ENCODE measurements around the gene VPS18.
A peak's percentile ranks its signal among the peaks of the same experiment; 100 is the strongest.
"Not testable (repeated sequence)": the region's sequence is repeated elsewhere in the genome, so short reads cannot be mapped to it uniquely, and the experiment has no call there.

The VPS18 gene

DNA sequence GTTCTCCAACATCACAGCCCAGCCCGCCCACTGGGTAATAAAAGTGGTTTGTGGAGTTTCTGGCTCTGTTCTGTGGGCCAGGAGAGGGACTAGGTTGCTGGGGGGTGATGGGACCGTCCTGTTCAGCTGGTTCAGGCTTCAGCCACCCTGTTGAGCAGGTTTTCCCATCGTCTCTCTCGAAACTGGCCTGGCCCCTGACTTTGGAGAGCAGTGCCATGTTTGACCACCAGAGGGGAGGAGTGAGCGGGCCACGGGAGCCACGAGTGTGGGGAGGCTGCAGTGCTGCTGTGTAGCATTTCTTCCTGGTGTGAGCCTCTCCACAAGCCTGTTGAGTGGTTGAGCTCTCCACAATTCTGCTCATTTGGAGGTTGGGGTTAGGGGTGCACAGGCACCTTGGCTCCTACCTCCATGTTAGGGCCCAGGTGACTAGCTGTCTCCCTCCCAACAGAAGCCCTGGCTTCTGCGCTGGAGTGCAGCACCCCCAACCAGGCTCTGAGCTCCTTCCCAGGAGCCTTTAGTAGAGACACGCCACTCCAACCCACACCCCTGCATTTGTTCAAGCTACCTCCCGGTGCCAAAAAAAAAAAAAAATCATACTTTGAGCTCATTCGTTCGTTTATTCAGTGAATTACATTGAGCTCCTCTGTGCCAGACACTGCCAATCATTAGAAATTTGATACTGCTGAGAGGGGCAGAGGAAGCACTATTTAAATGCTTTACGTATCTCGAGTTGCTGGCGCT, 36.5 kb upstream of the VPS18 start:
- H3K4me3 ChIP-seq (ENCODE audit: control insufficient read depth, low read depth, low read length): no peak overlapping the region
- no peak for DNase-seq (ENCODE audit: low read depth)
- TF ChIP-seq, protein P1, sequence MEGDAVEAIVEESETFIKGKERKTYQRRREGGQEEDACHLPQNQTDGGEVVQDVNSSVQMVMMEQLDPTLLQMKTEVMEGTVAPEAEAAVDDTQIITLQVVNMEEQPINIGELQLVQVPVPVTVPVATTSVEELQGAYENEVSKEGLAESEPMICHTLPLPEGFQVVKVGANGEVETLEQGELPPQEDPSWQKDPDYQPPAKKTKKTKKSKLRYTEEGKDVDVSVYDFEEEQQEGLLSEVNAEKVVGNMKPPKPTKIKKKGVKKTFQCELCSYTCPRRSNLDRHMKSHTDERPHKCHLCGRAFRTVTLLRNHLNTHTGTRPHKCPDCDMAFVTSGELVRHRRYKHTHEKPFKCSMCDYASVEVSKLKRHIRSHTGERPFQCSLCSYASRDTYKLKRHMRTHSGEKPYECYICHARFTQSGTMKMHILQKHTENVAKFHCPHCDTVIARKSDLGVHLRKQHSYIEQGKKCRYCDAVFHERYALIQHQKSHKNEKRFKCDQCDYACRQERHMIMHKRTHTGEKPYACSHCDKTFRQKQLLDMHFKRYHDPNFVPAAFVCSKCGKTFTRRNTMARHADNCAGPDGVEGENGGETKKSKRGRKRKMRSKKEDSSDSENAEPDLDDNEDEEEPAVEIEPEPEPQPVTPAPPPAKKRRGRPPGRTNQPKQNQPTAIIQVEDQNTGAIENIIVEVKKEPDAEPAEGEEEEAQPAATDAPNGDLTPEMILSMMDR (IDR thresholded peaks at IDR 0.05; ENCODE audit: control insufficient read depth, insufficient read depth, low read depth, low read length, missing control alignments): peak; percentile 99

DNA sequence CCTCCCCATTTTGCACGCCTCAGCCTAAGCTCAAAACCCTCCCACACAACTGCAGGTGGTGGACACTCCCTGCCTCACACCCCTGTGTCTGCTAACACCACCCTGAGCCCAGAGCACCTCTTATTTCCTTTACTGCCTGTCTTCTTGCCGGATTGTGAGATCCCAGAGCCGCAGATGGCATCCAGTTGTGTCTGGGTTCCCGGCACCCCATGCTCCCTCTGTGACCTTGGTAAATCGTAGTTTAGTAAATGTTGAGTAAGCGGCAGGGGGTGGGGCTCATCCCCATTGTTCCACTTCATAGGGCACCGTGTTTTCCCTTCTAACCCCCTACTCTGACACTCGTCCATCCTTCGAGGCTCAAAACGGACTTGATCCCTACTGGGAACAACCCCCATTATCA, 35.5 kb upstream of the VPS18 start:
- H3K4me3 ChIP-seq (ENCODE audit: control insufficient read depth, low read depth, low read length): no peak overlapping the region
- TF ChIP-seq, protein P1 (IDR thresholded peaks at IDR 0.05; ENCODE audit: control insufficient read depth, insufficient read depth, low read depth, low read length, missing control alignments): no peak
- no peak for DNase-seq (ENCODE audit: low read depth)

DNA sequence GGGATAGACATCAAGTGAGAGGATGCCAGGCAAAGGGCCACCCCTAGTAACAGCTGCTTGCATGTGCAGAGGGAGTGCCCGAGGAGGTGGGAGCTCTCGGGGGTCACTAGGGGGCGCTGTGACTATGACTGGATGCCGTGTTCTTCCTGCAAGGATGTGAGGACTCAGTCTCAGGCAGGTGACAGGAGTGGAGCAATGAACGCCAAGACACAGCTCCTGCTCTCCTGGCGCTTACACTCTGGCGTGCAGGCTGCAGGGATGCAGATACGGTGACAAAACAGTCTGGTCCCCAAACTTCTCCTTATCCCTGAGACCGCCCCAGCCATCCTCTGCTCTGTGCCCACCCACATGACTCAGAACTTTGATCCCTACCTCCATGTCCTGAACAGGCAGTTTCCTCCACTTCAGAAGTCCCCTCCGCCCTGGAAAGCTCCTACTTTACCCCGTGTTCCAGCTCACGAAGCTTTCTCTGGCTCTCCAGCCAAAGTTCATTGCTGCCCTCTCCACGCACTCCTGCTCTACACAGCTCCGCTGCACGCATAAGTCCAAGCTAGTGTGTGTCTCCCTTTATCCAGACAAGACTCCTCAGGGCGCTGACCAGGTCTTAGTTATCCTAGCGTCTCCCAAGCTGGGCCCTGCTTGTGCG, 34.9 kb upstream of the VPS18 start:
- TF ChIP-seq, protein P1 (IDR thresholded peaks at IDR 0.05; ENCODE audit: control insufficient read depth, insufficient read depth, low read depth, low read length, missing control alignments): peak; percentile 88
- DNase-seq (ENCODE audit: low read depth): no peak

DNA sequence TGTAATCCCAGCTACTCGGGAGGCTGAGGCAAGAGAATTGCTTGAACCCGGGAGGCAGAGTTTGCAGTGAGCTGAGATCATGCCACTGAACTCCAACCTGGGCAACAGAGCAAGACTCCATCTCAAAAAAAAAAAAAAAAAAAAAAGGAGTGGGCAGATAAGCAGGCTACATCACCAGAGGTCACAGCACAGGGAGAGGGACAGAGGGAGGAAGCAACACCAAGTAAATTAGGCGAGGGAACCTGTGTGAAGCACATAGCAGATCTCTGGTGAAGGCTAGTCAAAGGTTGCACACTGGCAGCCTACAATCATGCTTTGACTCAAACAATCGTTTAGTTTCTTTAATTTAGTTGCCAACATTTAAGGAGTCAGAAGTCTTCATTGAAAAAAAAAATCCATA, 33.1 kb upstream of the VPS18 start:
- not testable (repeated sequence) for DNase-seq (ENCODE audit: low read depth); H3K4me3 ChIP-seq (ENCODE audit: control insufficient read depth, low read depth, low read length)

More for the DNA sequence above, 34.9 kb upstream of the VPS18 start:
- H3K4me3 ChIP-seq (ENCODE audit: control insufficient read depth, low read depth, low read length): no peak overlapping the region

DNA sequence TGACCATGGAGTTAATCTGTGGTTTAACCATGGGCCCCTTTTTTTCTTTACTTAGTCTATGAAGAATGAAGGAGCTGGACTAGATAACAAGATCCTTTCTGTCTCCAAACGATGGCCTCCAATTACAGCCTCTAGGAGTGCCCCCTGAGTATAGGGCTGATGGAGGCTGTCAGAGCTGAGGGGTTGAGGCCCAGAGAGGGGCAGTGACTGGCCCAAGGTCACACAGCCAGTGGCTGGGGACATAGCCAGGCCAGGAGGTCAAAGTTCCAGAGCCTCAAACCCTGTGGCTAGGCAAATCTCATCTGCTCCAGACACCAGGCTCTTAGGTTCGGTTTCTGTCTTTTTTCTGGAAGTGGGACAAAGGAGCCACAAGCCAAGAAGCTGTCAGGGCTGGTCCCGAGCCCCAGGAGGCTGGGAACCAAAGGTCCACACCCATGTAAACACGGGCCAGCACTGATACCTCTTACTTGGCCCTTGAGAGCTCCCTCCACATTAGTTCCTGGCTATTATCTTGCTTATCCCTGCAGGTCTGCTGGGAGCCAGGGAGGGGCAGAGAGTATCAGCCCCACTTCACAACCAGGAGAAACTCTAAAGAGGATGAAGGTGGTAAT, 30.5 kb upstream of the VPS18 start:
- no peak for DNase-seq (ENCODE audit: low read depth)
- TF ChIP-seq, protein P1 (IDR thresholded peaks at IDR 0.05; ENCODE audit: control insufficient read depth, insufficient read depth, low read depth, low read length, missing control alignments): no peak
- no peak overlapping the region for H3K4me3 ChIP-seq (ENCODE audit: control insufficient read depth, low read depth, low read length)

DNA sequence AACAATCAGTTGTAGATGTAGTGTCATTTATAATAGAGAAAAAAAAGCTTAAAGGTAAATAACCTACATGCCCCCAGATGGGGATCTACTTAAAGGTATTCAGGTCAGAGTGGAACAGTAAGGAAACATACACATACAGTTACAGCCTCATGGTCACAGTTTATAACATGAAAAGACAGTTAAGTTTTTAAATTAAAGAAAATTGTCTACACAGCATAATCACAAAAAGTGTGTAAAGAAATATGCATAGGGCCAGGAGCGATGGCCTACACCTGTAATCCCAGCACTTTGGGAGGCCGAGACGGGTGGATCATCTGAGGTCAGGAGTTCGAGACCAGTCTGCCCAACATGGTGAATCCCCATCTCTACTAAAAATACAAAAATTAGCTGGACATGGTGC, 27.1 kb upstream of the VPS18 start:
- TF ChIP-seq, protein P1 (IDR thresholded peaks at IDR 0.05; ENCODE audit: control insufficient read depth, insufficient read depth, low read depth, low read length, missing control alignments): no peak
- H3K4me3 ChIP-seq (ENCODE audit: control insufficient read depth, low read depth, low read length): no peak overlapping the region
- DNase-seq (ENCODE audit: low read depth): no peak

DNA sequence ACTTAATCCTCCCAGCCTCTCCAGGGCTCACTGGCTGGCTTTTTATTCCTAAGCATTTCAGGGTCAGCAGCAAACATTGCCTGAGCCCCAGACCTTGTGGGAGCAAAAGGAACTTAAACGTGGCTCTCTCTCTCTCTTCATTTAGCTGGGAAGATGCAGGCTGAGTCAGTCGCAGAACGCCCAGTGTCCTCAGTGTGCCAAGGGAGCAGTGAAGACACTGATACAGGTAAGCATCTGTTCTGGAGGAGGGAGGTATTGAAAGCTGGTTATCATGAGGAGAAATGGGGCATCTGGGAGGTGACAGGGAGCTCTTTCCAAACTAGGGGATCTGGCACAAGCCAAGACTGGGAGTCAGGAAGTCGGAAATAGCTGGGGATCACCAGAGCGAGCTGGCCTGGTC, 24.6 kb upstream of the VPS18 start:
- no peak for DNase-seq (ENCODE audit: low read depth)
- H3K4me3 ChIP-seq (ENCODE audit: control insufficient read depth, low read depth, low read length): no peak overlapping the region
- TF ChIP-seq, protein P1 (IDR thresholded peaks at IDR 0.05; ENCODE audit: control insufficient read depth, insufficient read depth, low read depth, low read length, missing control alignments): no peak

Measured in AG09309 (cell line).